ENCODE results near the gene TSHZ2.

The TSHZ2 gene

DNA sequence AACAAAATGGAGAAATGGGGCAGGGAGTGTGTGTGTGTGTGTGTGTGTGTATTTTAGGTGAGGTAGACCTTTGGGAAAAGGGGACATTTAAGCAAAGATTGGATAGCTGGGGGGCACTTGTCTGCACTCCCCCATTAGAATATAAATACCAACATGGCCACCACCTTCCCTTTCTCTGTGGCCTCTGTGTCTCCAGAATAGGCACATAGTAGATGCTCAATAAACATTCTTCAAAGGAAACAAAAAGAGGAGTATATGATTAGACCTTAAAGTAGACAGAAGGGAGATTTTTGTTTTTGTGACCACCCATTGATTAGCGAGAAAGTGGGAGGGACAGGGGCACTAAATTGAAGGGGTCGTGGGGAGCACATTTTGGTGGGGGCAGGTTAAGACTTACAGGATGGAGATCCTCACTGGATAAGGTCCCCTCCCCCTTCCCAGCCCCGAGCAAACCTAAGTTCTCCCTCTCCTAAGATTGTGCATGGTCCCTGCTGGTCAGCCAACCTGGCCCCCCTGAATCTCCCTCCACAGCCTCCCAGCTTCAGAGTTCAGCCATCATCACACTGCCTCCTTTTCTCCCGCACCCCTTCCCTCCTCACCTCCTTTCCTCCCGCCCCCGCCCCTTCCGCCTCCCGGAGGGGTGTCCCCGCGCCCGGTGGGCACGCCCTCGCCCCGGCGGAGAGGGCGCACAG is 514 bp upstream of the TSHZ2 start:
- CTCF ChIA-PET = interaction anchor here (1.1 to 1.9 kb wide), 3 partner anchors 9 to 22 kb away, joined by 3 to 4 read pairs (median 3); no protein-coding TSS in a partner anchor
- TF ChIP-seq, protein P1, sequence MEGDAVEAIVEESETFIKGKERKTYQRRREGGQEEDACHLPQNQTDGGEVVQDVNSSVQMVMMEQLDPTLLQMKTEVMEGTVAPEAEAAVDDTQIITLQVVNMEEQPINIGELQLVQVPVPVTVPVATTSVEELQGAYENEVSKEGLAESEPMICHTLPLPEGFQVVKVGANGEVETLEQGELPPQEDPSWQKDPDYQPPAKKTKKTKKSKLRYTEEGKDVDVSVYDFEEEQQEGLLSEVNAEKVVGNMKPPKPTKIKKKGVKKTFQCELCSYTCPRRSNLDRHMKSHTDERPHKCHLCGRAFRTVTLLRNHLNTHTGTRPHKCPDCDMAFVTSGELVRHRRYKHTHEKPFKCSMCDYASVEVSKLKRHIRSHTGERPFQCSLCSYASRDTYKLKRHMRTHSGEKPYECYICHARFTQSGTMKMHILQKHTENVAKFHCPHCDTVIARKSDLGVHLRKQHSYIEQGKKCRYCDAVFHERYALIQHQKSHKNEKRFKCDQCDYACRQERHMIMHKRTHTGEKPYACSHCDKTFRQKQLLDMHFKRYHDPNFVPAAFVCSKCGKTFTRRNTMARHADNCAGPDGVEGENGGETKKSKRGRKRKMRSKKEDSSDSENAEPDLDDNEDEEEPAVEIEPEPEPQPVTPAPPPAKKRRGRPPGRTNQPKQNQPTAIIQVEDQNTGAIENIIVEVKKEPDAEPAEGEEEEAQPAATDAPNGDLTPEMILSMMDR (IDR thresholded peaks at IDR 0.05; ENCODE audit: control extremely low read depth, extremely low read depth, low read depth, missing control alignments) = no peak
- DNase-seq (ENCODE audit: extremely low spot score) = no peak
- POLR2A ChIA-PET = no interaction called here

DNA sequence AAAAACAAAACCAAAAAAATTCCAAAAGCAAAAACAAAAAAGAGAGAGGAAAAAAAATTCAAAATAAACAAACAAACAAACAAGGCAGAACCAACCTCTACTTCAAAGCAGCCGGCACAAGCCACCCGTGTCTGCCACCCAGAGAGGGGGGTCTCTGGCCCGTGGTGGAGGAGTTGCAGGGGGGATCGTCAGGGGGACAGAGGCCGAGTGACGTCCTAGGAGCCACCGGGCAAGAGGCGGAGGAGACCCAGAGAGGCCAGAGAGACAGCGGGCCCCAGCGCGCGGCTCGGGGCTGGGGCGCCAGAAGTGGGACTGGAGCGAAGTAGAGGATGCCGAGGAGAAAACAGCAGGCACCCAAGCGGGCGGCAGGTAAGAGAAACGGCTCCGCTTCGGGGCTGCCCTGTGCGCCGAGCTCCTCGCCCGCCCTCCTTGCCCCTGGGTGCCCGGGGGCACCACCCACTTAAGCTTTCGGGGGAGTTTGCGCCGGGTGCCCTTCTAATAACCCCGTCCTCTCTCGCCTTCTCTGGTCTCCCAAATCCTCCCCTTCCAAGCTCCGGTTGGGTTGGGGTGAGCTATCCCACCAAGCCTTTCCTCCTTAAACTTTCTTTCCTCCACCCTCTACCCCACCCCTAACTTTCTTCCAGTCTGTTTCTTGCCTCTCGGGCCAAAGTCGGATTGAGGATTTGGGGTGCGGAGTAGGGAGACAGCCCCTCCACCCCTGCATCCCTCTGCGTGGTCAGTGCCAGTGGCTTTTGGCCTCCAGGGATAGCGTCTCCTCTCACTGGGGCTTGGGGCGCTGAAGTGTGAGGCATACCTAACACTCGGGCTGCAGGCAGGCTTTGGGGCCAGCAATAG is 1.0 kb downstream of the TSHZ2 start:
- TF ChIP-seq, protein P1 (IDR thresholded peaks at IDR 0.05; ENCODE audit: control extremely low read depth, extremely low read depth, low read depth, missing control alignments) = no peak
- POLR2A ChIA-PET = no interaction called here

DNA sequence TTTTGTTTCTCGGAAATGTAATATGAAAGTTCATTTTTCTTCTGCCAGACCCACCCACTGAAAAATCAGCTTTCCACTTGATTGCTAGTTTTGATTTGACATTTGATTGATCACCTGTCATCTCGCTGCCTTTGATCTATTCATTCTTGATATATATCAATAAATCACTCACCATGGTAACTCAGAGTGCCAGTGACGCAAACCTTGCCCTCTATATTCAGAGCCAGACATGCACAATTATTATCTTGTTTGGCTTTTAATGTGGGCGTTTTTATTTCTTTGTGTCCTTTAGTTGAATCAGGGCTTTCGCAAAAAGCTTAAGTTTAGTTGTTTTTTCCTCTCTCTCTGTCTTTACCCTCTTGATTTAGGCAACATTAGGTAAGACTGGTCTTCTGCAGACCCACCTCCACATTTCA is 2.0 kb downstream of the TSHZ2 start:
- ChIA-PET CTCF (no interaction called here), POLR2A (no interaction called here)
- TF ChIP-seq, protein P1 (IDR thresholded peaks at IDR 0.05; ENCODE audit: control extremely low read depth, extremely low read depth, low read depth, missing control alignments) = no peak
- DNase-seq (ENCODE audit: extremely low spot score) = no peak

More for the DNA sequence above, 1.0 kb downstream of the TSHZ2 start:
- no peak for DNase-seq (ENCODE audit: extremely low spot score)
- CTCF ChIA-PET = no interaction called here

DNA sequence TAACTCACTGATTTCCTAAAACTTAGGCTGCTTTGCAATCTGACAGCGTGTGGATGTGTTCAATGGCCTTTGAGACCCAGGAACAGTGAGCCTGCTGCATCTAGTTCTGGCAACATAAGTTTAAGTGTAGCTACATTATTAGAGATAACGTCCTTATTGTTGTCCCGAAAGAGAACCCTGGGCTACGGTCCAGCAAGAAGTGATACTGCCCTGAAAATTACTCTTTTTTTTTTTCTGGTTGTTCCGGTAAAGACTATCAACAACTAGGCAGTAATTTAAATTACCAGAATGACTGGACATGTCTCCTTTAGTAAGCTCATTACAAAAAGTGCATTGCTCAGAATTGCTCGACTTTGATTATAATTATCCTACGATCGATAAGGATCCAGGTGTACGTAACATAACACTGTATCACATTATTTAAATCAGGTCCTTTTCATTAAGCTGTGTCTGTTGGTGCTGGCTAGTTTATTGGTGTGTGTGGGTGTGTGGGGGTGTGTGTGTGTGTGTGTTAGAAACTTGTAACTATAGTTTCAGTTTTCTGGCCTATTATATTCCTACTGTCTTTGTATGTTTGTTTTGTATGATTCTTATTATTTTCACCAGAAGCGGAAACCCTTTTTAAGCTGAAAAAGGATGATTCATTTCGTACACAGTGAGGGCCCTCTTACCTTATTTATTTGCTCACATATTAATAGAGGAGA is 3.0 kb downstream of the TSHZ2 start:
- ChIA-PET POLR2A (no interaction called here), CTCF (no interaction called here)
- TF ChIP-seq, protein P1 (IDR thresholded peaks at IDR 0.05; ENCODE audit: control extremely low read depth, extremely low read depth, low read depth, missing control alignments) = no peak
- DNase-seq (ENCODE audit: extremely low spot score) = no peak

DNA sequence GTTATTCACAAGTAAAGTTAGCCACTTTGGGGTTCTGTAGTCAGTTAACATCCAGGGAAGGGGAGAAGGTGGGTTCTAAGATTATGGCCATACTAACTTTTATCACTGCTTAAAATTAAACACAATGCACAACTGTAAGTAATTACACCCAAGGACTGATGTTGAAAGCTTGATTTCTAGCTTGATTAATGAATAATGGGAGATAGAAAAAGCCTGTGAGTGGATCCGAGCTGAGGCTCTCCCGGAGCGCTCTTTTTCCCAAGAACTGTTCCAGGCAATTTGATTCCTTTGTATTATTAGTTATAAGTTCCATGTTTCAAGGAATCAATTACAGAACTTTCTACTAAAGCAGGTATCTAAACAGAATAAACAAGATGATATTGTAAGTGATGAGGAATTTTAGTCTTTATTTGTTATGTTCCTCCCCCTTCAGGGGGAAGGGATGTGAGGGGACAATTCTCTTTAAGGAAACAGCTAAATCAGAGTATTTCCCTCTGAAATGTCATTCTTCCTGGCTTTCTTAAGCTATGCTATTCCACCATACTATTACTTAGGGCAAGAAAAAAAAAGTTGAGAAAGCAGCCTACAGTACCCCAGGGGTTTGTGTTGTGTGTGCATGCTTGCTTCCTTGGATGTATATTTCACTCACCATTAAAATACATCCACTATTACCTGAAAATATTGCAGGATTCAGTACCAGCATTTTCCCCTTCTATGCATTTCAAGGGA is 3.8 kb downstream of the TSHZ2 start:
- POLR2A ChIA-PET = no interaction called here

More for the DNA sequence above, 3.8 kb downstream of the TSHZ2 start:
- TF ChIP-seq, protein P1 (IDR thresholded peaks at IDR 0.05; ENCODE audit: control extremely low read depth, extremely low read depth, low read depth, missing control alignments) = no peak
- CTCF ChIA-PET = no interaction called here
- DNase-seq (ENCODE audit: extremely low spot score) = no peak
